22Rv1 (cell line): Measurements from ENCODE around the gene FUCA1.

Source experiments
- H3K27ac ChIP-seq: fragments of 450-650 bp; 2 replicates; pipeline ENCODE4 v1.5.1; 2017
- CTCF ChIP-seq: fragments of 450-650 bp; IDR thresholded peaks from 2 replicates; pipeline ENCODE4 v1.5.1; 2017; ENCODE audit warnings: mild to moderate bottlenecking
- ZFX ChIP-seq: fragments of 450-650 bp; IDR thresholded peaks from 2 replicates; pipeline ENCODE4 v1.6.1; 2017; ENCODE audit warnings: antibody characterized with exemption, borderline replicate concordance

The FUCA1 gene

DNA sequence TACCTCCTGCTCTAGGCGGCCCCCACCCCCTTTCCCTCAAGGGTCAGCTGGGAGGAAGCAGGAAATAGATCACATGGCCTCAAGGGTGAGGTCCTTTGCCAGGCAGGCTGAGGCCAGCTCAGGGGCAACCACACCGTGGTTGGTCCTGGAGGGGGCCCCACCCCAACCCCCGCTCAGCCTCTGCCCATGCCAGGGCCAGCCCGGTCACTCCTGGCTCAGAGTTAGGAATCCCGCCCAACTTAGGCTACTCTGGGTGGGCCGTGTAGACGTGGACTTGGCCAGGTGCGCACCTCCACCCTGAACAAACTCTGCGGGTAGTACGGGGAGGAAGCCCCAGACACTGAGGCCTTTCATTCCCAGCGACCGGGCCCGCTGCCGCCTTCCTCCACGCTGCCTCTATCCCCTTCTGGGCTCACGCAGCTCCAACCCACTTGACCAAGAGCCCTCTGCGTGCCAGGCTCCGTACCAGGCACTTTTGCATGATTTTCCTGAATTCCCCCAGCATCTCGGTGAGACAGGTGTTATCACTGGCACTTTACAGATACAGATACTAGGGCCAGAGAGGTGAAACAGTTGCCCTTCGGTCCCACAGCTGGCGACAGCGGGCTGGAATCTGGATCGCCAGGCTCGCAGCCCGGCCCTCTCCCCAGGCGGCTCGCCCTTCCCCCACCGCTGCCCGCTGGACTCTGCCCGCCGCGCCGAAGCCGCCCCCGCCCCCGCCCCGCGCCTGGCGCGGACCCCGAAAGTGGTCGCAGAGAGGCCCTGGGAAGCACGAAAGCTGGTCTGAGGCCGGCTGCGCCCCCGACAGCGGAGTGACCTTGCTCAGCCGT, 68.3 kb downstream of the FUCA1 start:
- peak overlapping the region; percentile 89 for H3K27ac ChIP-seq
- TF ChIP-seq ZFX (no peak), CTCF (no peak)

GRCh38 chr1:23799255-23799569, 68.9 kb downstream of the FUCA1 start:
- H3K27ac ChIP-seq = peak overlapping the region; percentile 89
- no peak for TF ChIP-seq ZFX
- no peak for TF ChIP-seq CTCF

DNA sequence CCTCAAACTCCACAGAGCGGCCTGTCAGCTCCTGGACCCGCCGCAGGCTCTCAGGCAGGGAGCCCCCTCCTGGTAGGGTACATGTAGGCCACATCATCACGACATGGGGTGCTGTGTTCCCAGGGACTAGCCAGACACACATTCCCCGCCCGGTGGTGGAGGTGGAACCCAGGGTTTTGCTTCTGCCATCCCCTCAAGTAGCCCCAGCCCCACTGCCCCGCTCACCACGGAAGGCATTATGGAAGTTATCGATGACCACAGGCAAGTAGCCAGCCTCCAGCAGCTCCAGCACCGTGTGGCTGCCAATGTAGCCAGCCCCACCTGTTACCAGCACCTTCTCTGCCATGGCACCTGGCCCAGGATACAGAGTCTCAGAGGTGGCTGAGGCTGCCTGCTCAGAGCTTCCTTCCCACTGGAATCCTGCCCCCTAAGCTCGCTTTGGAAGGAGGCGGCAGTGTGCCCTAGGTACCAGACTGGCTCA, 69.4 kb downstream of the FUCA1 start:
- H3K27ac ChIP-seq = peak overlapping the region; percentile 89
- TF ChIP-seq CTCF (no peak), ZFX (no peak)

DNA sequence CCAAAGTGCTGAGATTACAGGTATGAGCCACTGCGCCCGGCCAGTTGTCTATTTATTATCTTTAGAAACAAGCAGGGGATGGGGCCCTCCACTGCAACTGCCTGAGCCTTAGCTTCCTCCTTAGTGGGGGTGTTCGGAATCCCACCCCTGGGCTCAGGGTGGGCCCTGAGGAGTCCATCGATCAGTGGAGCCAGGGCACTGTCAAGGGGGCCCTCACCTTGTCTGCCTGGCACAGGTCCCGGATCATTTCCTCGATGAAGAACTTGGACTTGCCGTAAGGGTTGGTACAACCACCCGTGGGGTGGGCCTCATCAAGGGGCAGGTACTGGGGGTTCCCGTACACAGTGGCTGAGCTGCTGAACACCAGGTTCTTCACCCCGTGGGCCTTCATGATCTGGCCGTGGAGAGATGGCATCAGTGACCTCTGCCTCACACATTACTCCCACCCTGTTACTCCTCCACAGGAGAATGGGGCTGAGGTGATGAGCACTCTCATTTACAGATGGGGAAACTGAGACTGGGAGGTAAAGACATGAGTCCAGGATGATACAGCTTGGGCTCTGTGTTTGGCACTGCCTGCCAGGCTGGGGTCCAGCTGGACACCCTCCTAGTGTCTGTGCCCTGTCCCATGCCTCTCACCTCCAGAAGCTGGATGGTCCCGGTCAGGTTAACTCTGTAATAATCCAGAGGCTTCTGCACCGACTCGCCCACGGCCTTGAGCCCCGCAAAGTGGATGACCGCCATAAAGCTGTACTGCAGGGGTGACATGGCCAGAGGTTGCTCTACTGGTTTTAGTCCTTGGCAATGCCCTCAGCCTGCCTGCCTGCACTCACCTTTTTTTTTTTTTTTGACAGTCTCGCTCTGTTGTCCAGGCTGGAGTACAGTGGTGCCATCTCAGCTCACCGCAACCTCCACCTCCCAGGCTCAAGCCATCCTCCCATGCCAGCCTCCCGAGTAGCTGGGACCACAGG, 70.3 kb downstream of the FUCA1 start:
- no peak for TF ChIP-seq CTCF
- TF ChIP-seq ZFX = no peak
- peak overlapping the region; percentile 89 for H3K27ac ChIP-seq

DNA sequence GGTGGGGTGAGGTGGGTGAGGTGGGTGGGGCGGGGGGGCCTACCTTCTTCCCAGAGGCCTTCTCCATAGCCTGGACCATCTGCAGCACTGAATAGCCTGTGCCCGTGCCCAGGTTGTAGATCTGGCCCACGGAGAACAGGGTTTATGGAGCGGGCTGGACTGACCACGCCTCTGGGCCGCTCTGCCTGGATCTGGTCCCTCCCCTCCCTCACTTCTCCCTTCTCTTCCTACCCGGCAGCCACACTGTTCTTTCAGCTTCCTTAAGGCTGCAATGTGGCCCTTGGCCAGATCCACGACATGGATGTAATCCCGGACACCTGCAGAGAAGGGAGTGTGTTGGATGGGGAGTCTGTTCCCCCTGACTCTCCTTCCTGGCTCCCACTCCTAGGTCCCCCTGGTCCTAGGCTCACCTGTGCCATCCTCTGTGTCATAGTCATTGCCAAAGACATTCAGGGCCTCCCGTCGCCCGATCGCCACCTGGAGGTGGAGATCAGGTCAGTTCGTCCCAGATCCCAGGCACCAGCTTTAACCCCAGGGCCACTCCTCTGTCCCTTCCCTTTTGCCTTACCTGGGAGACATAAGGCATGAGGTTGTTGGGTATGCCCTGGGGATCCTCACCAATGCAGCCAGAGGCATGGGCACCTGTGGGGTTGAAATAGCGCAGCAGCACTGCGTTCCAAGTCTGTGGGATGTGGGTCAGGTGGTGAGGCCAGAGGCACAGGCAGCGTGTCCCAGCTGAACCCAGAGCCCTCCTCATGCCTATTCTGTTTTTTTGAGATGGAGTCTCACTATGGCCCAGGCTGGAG, 71.4 kb downstream of the FUCA1 start:
- TF ChIP-seq ZFX (no peak), CTCF (peak; percentile 58)
- H3K27ac ChIP-seq = peak overlapping the region; percentile 89

- TF ChIP-seq CTCF = no peak
- no peak for TF ChIP-seq ZFX
- peak overlapping the region; percentile 89 for H3K27ac ChIP-seq
Measured at GRCh38 chr1:23795676-23796465, 72.2 kb downstream of the FUCA1 start.
